CD4-positive, alpha-beta T cell (primary cell): ENCODE measurements around the gene NTHL1. TPM values are rescaled to one million over a fixed set of nuclear protein-coding genes. Genes with fewer than 3 reads are reported as not detected.

Experiments
- ATAC-seq: fragments of 200-7000 bp; cut with Tn5 transposase; one replicate; pipeline ENCODE4 v1.10.0; 2022; ENCODE audit warnings: mild to moderate bottlenecking; ENCODE audit not compliant: poor library complexity
- CTCF ChIA-PET: fragments of 350-600 bp; sonication (Branson Sonifier 250); formaldehyde crosslinking; loops from one replicate; lab custom pipeline; 2021; ENCODE audit warnings: antibody characterized with exemption, inconsistent platforms; lab: Charles Lee
- POLR2A ChIA-PET: fragments of 350-600 bp; sonication (Branson Sonifier 250); formaldehyde crosslinking; loops from one replicate; lab custom pipeline; 2021; ENCODE audit warnings: antibody characterized with exemption, inconsistent platforms; lab: Charles Lee
- DNase-seq, 14 experiments: peaks; one replicate each; pipeline ENCODE4 v3.0.0-alpha.2; 2013 to 2020; ENCODE audit warnings: mixed read lengths in 2 of 14
- H3K27ac ChIP-seq, 2 donors: one replicate each; pipeline versions ENCODE4 v1.5.1 to v1.7.0; 2013; ENCODE audit warnings: low read length in 2 of 2, low read depth in 1 of 2, mild to moderate bottlenecking in 1 of 2
- H3K27me3 ChIP-seq, 2 experiments: 1 replicate in 1 of 2; 2 replicates in 1 of 2; pipeline versions ENCODE4 v1.6.1 to v1.7.0; 2013; ENCODE audit warnings: low read length in 2 of 2, control low read depth in 1 of 2, mild to moderate bottlenecking in 1 of 2, moderate library complexity in 1 of 2; ENCODE audit not compliant: insufficient read depth in 2 of 2, control insufficient read depth in 1 of 2
- H3K36me3 ChIP-seq: one replicate; pipeline ENCODE4 v1.6.1; 2013; ENCODE audit warnings: low read length, control low read depth; ENCODE audit not compliant: insufficient read depth
- H3K4me1 ChIP-seq: one replicate; pipeline ENCODE4 v1.6.1; 2013; ENCODE audit warnings: low read length, control low read depth; ENCODE audit not compliant: insufficient read depth
- H3K4me3 ChIP-seq: one replicate; pipeline ENCODE4 v1.5.1; 2013; ENCODE audit warnings: mild to moderate bottlenecking, low read length, moderate library complexity
- H3K9me3 ChIP-seq, 2 experiments: 1 replicate in 1 of 2; 2 replicates in 1 of 2; pipeline versions ENCODE4 v1.6.1 to v1.7.0; 2013; ENCODE audit warnings: low read length in 2 of 2, mild to moderate bottlenecking in 2 of 2, control low read depth in 1 of 2, moderate library complexity in 1 of 2; ENCODE audit not compliant: control insufficient read depth in 1 of 2, insufficient read depth in 1 of 2
- H3K27ac Mint-ChIP-seq: one replicate; pipeline ENCODE4 v1.8.0; 2020; ENCODE audit warnings: mixed read lengths
- H3K27me3 Mint-ChIP-seq: one replicate; pipeline ENCODE4 v1.8.0; 2021; ENCODE audit warnings: mixed read lengths
- H3K36me3 Mint-ChIP-seq: one replicate; pipeline ENCODE4 v1.8.0; 2021; ENCODE audit warnings: low read depth, mixed read lengths
- H3K4me1 Mint-ChIP-seq: one replicate; pipeline ENCODE4 v1.8.0; 2021; ENCODE audit warnings: low read depth, mixed read lengths
- H3K4me3 Mint-ChIP-seq: one replicate; pipeline ENCODE4 v1.8.0; 2020; ENCODE audit warnings: mild to moderate bottlenecking, mixed read lengths
- H3K9me3 Mint-ChIP-seq: one replicate; pipeline ENCODE4 v1.8.0; 2020; ENCODE audit warnings: mixed read lengths
- CTCF ChIP-seq: fragments of 200-600 bp; IDR thresholded peaks from one replicate; pipeline ENCODE4 v1.8.0; 2022; ENCODE audit warnings: antibody characterized with exemption, mild to moderate bottlenecking
- intact Hi-C, 2 experiments: fragments of 100-400 bp; cut with DNase I in 1 of 2; cut with micrococcal nuclease in 1 of 2; formaldehyde crosslinking; loops; one replicate each; pipeline versions ENCODE4 v1.15.1 to v1.9.0; 2023 to 2025; cut with DNase I, micrococcal nuclease
- total RNA-seq, 174 experiments: library from RNA in 2 of 174; stranded (reverse) in 2 of 174; gene quantifications; one replicate each; pipeline ENCODE4 v1.2.3 and lab custom pipeline; 2021 to 2026

Gene NTHL1
- total RNA-seq, 2 experiments from 2014 or later = 2.7 to 2.9 TPM

- Histone ChIP-seq H3K27ac (no peak overlapping the region), H3K9me3 (no peaks in the 10 kb centered on the region), H3K4me3 (no peak overlapping the region), H3K36me3 (peaks cover 49% of the 10 kb centered on the region), H3K27me3 (no peaks in the 10 kb centered on the region), H3K4me1 (no peaks in the 10 kb centered on the region)
- no peak overlapping the region for H3K4me3 Mint-ChIP-seq
- no peak for TF ChIP-seq CTCF
- no peaks in the 10 kb centered on the region for H3K4me1 Mint-ChIP-seq
- H3K36me3 Mint-ChIP-seq = peaks cover 45% of the 10 kb centered on the region
- H3K9me3 Mint-ChIP-seq = no peaks in the 10 kb centered on the region
- H3K27ac Mint-ChIP-seq = no peak overlapping the region
- ATAC-seq = no peak
- CTCF ChIA-PET = interaction anchor here (1.0 kb wide), 1 partner anchor 48 kb away, joined by 3 read pairs; no protein-coding TSS in a partner anchor
- POLR2A ChIA-PET = no interaction called here
- no peak for DNase-seq
- H3K27me3 Mint-ChIP-seq = no peaks in the 10 kb centered on the region
- intact Hi-C loops = no loop called here
Measured at GRCh38 chr16:2092256-2092620, 44.6 kb upstream of the NTHL1 start.

- H3K4me3 Mint-ChIP-seq = no peak overlapping the region
- Histone ChIP-seq H3K36me3 (peaks cover 52% of the 10 kb centered on the region), H3K27ac (no peak overlapping the region), H3K4me3 (no peak overlapping the region), H3K27me3 (no peaks in the 10 kb centered on the region), H3K4me1 (no peaks in the 10 kb centered on the region), H3K9me3 (no peaks in the 10 kb centered on the region)
- no peak for ATAC-seq
- H3K9me3 Mint-ChIP-seq = no peaks in the 10 kb centered on the region
- intact Hi-C loops = no loop called here
- H3K4me1 Mint-ChIP-seq = no peaks in the 10 kb centered on the region
- no peak for DNase-seq
- no peaks in the 10 kb centered on the region for H3K27me3 Mint-ChIP-seq
- CTCF ChIA-PET = interaction anchor here (1.0 kb wide), 1 partner anchor 49 kb away, joined by 3 read pairs; no protein-coding TSS in a partner anchor
- POLR2A ChIA-PET = no interaction called here
- no peak overlapping the region for H3K27ac Mint-ChIP-seq
- H3K36me3 Mint-ChIP-seq = peaks cover 47% of the 10 kb centered on the region
- TF ChIP-seq CTCF = no peak
Measured at GRCh38 chr16:2091547-2092255, 44.1 kb upstream of the NTHL1 start.

GRCh38 chr16:2090777-2091546 lies 43.3 kb upstream of the NTHL1 start:
- Histone ChIP-seq H3K4me1 (no peaks in the 10 kb centered on the region), H3K4me3 (no peak overlapping the region), H3K9me3 (no peaks in the 10 kb centered on the region), H3K27ac (no peak overlapping the region), H3K36me3 (peaks cover 59% of the 10 kb centered on the region), H3K27me3 (no peaks in the 10 kb centered on the region)
- Mint-ChIP-seq H3K9me3 (no peaks in the 10 kb centered on the region), H3K4me3 (no peak overlapping the region), H3K27me3 (no peaks in the 10 kb centered on the region), H3K36me3 (peaks cover 45% of the 10 kb centered on the region), H3K4me1 (no peaks in the 10 kb centered on the region), H3K27ac (no peak overlapping the region)
- intact Hi-C loops = no loop called here
- TF ChIP-seq CTCF = no peak
- ChIA-PET POLR2A (no interaction called here), CTCF (no interaction called here)
- DNase-seq = peak in 5 of 14 experiments; percentile 13 to 56 (median 40)
- ATAC-seq = no peak
